Measurements from ENCODE around the gene HNRNPK.
"Not testable (repeated sequence)": the region's sequence is repeated elsewhere in the genome, so short reads cannot be mapped to it uniquely, and the experiment has no call there.

Gene HNRNPK

DNA sequence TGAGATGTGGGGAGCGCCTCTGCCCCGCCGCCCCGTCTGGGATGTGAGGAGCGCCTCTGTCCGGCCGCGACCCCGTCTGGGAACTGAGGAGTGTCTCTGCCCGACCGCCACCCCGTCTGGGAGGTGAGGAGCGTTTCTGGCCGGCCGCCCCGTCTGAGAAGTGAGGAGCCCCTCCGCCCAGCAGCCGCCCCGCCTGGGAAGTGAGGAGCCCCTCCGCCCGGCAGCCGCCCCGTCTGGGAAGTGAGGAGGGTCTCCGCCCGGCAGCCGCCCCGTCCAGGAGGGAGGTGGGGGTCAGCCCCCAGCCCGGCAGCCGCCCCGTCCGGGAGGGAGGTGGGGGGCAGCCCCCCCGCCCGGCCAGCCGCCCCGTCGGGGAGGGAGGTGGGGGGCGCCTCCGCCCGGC, 31.9 kb downstream of the HNRNPK start:
- DNase-seq, result not testable (repeated sequence)
- in situ Hi-C loops (cut with HindIII; ENCODE audit: low pct_ligation_motif_present, low pct_unique_long_range_greater_than_20kb, low sequenced_read_pairs), result loop anchor here (25.0 kb wide), 2 partner anchors 314 to 911 kb away; no protein-coding TSS in a partner anchor

DNA sequence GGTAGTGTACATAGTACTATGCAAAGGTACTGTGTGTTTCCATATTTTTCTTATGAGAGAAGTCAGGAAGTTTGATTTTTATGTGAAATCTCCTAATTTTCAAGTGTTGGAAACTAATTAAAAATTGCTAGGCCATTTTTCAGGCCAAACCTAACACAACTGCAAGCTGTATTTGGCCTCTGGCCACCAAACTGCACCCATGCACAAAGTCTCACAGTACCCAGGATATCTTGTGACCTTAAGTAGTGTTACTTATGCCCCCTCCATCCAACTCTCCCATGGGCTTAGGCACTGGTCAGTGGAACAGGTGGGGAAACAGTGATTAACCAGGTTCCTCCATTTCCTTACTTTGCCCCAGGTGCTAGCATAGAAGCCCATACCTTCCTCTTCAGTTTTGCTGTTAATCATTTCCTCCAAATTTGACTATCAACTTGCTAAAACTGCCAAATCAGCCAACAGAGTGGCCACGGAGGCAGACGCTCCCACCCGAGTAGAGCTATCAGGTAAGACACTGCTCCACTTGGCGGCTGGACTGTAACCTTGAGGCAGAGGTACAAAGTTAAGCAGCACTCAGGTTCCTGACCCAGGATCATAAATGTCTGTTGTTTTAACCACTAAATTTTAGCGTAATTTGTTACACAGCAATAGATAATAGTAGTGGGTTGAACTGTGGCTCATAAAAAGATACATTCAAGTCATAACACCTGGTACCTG, 39.3 kb downstream of the HNRNPK start:
- DNase-seq, result no peak
- in situ Hi-C loops (cut with HindIII; ENCODE audit: low pct_ligation_motif_present, low pct_unique_long_range_greater_than_20kb, low sequenced_read_pairs), result loop anchor here (25.0 kb wide), 2 partner anchors 322 to 903 kb away; no protein-coding TSS in a partner anchor

DNA sequence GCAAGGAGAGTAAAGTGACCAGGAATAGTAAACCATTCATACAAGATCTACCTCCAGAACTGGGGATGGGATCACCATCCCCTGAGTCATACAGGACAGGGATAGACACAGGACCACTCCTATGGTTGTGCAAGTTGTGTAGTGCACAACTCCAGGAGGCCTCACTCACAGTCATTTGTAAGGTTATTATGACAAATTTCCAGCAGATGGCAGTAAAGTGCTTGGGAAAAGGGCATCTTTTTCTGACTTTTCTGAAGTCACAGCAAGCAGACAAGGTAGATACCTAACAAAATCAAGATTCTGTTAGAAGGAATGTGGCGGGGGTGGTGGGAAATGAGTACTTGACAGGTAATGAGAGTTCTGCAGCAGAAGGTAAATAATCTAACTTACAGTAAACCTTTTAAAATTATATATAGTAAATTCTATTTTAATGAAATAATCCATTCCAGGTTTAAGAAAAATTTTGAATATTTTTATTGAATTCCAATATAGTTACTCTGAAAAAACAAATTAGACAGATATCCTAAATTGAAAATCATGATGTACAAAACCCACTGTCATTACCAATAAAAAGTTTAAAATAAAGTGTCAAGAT, 42.1 kb downstream of the HNRNPK start:
- in situ Hi-C loops (cut with HindIII; ENCODE audit: low pct_ligation_motif_present, low pct_unique_long_range_greater_than_20kb, low sequenced_read_pairs), result loop anchor here (25.0 kb wide), 2 partner anchors 324 to 901 kb away; no protein-coding TSS in a partner anchor
- DNase-seq, result peak; percentile 75

DNA sequence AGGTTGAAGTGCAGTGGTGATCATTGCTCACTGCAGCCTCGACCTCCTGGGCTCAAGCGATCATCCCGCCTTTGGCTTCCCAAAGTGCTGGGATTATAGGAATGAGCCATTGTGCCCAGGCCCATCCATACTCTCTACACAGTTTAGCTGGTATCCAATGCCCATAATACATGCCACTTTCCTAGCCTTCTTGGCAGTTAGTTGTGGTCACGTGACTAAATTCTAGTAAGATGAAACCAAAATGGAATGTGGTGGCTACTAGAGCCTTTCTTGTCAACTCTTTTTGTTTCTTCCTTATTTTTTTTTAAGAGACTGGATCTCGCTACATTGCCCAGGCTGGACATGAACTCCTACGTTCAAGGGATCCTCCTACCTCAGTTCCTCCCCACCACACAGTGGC, 43.5 kb downstream of the HNRNPK start:
- in situ Hi-C loops (cut with HindIII; ENCODE audit: low pct_ligation_motif_present, low pct_unique_long_range_greater_than_20kb, low sequenced_read_pairs), result loop anchor here (25.0 kb wide), 2 partner anchors 326 to 899 kb away; no protein-coding TSS in a partner anchor

DNA sequence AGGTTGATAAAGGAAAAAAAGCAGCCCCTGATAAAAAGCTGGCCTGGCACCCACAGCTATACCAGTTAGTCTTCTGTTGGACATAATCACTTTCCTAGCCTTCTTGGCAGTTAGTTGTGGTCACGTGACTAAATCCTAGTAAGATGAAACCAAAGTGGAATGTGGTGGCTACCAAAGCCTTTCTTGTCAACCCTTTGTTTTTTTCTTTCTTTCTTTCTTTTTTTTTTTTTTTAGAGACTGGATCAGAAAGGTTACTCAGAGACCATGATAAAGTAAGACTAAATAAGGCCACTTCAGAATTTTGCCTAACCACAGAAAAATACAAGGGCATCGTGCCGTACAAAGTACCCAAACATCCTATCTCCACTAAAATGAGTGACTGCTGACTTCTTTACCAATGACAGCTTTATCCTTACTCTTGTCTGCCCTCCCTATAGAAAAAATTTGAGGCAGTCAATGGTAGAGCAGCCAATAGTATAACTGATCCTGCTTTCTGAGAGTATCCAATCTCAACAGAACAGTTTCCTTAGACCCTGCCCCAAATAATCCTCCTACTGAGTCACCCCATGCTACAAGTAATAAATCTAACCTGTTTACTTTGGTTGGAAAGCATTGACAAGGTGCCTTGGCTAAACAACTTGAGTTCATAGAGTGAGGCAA, 44.6 kb downstream of the HNRNPK start:
- DNase-seq, result peak; percentile 32
- in situ Hi-C loops (cut with HindIII; ENCODE audit: low pct_ligation_motif_present, low pct_unique_long_range_greater_than_20kb, low sequenced_read_pairs), result loop anchor here (25.0 kb wide), 2 partner anchors 327 to 898 kb away; no protein-coding TSS in a partner anchor

More for the DNA sequence above, 43.5 kb downstream of the HNRNPK start:
- no peak for DNase-seq

DNA sequence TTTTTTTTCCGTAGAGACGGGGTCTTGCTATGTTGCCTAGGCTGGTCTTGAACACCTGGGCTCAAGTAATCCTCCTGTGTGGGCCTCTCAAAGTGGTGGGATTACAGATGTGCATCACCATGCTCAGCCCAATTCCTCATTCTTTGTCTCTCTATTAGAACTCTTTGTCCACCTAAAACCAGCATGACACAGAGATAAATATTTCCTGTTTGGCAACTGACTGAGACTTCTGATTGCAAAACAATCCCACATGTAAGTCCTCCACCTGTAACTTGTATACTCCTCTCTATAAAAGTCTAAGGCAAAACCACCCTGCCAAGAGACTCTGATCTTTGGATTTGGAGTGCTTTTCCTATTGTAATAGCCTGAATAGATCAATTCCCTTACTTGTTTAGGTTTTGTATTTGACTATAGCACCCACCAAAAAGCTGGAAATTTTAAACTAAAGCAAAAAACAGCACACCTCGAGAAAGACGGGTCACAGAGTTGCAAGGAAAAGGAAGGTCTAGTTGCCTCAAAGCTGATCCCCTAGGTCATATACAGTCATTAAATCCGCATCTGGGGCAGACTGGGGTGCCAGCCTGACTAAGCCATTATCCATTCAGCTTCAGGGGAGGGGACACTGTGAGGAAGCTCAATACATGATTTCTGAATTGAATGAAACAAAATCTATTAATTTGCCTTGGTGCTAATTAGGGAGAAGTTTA, 45.3 kb downstream of the HNRNPK start:
- in situ Hi-C loops (cut with HindIII; ENCODE audit: low pct_ligation_motif_present, low pct_unique_long_range_greater_than_20kb, low sequenced_read_pairs), result loop anchor here (25.0 kb wide), 2 partner anchors 328 to 897 kb away; no protein-coding TSS in a partner anchor

DNA sequence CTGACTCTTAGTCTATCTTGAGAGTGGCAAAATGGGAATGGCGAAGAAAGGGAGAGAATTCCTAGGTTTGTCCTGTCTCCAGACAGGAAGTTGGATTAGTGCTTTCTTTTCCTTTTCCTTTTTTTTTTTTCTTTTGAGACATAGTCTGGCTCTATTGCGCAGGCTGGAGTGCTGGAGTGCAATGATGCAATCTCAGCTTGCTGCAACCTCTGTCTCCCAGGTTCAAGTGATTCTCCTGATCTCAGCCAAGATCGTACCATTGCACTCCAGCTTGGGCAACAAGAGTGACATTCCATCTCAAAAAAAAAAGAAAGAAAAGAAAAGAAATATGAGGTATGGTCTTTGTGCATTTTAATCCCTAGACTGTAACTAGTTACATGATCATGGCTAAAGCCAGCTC, 46.2 kb downstream of the HNRNPK start:
- DNase-seq, result no peak
- in situ Hi-C loops (cut with HindIII; ENCODE audit: low pct_ligation_motif_present, low pct_unique_long_range_greater_than_20kb, low sequenced_read_pairs), result loop anchor here (25.0 kb wide), 2 partner anchors 329 to 896 kb away; no protein-coding TSS in a partner anchor

More for the DNA sequence above, 45.3 kb downstream of the HNRNPK start:
- no peak for DNase-seq

DNA sequence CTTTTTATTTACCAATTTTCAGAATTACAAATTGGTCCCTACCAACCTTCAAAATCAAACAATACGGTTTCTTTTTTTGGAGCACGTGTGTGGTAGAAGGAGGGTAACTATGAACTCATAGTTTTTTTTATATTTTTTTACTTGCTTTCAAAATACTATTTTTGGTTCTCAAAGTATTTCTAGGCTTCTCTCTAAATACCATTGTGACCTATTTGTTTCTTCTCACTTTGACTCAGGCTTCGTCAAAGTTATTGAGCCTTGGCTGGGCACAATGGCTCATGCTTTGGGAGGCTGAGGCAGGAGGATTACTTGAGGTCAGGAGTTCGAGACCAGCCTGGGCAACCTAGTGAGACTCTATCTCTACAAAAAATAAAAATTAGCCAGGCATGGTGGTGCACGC, 47.2 kb downstream of the HNRNPK start:
- DNase-seq, result no peak
- in situ Hi-C loops (cut with HindIII; ENCODE audit: low pct_ligation_motif_present, low pct_unique_long_range_greater_than_20kb, low sequenced_read_pairs), result loop anchor here (25.0 kb wide), 2 partner anchors 329 to 896 kb away; no protein-coding TSS in a partner anchor

DNA sequence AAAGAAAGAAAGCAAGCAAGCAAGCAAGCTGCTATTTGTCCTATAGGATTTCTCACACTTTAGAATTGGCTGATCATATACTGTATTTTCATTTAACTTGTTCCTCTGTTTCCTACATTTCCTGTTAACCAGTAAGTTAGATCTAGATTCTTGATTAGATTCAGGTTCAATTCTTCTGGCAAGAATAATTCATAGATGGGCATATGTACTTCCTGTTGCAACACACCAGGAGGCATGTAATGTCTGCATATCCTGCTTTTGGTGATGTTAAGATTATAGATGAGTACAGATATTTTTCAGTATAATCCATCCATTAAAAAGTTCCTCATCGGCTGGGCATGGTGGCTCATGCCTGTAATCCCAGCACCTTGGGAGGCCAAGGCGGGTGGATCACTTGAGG, 48.0 kb downstream of the HNRNPK start:
- in situ Hi-C loops (cut with HindIII; ENCODE audit: low pct_ligation_motif_present, low pct_unique_long_range_greater_than_20kb, low sequenced_read_pairs), result loop anchor here (25.0 kb wide), 2 partner anchors 330 to 895 kb away; no protein-coding TSS in a partner anchor
- no peak for DNase-seq

DNA sequence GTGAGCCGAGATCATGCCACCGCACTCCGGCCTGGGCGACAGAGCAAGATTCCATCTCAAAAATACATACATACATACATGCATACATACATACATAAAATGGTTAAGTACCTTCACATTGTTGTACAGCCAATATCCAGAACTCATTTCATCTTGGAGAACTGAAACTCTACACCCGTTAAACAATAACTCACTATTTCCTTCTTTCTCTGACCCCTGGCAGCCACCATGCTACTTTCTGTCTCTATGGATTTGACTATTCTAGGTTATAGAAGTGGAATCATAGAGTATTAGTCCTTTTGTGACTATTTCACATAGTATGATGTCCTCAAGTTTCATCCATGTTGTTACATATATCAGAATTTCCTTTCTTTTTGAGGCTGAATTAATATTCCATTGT, 49.1 kb downstream of the HNRNPK start:
- no peak for DNase-seq
- in situ Hi-C loops (cut with HindIII; ENCODE audit: low pct_ligation_motif_present, low pct_unique_long_range_greater_than_20kb, low sequenced_read_pairs), result loop anchor here (25.0 kb wide), 2 partner anchors 331 to 894 kb away; no protein-coding TSS in a partner anchor

DNA sequence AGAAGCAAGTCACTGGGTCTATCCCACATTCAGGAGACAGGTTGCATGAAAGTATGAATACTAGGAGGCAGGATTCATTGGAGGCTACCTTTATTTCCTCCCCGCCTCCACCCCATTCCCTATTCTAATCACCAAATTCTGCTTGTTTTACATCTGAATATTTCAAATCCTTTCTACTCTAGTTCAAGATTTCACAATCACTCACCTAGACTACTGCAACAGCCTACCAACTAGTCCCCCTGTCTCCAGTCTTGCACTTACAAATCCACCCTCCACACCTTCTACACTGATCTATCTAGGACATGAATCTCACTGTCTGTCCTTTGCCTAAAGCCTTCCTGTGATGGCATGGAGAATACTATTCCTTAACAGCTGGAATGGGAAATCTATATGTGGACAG, 52.4 kb downstream of the HNRNPK start:
- in situ Hi-C loops (cut with HindIII; ENCODE audit: low pct_ligation_motif_present, low pct_unique_long_range_greater_than_20kb, low sequenced_read_pairs), result loop anchor here (25.0 kb wide), 2 partner anchors 335 to 890 kb away; no protein-coding TSS in a partner anchor
- no peak for DNase-seq

DNA sequence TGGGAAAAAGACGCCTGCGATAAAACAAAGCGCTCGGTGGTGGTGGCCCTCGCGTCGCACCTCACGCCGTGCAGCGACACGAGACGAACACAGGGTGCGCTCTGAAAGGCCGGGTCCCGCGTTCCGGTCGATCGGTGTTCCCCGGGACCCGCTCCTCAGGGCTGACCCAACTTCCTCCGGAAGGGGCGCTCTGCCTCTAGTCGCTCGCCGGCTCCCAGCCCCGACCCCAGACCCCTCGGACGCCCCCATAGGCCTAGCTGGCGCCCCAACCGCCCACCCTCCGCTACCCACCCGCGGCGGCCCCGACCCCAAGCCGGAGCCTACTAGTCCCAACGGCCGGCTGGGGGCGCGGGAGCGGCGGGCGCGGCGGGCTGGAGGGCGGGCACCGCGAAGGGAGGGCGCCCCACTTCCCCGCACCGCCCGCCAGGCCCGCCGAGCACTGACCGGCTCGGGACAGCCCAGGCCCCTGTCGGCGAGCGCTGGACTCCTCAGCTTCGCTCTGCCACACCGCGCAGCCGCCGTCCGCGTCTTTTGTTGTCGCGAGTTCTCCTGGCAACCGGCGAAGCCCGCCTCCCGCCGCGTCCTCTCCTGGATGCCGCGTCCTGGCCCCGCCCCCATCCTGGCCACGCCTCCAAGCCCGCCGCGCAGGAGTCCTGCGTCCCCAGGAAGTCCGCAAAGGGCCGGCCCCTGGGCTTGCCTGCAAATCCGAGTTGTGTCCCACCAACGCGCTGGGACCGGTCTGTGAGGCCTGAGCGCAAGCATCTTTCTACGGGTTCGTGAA, 58.9 kb downstream of the HNRNPK start, which contains the start of gene KIF27:
KIF27 (minus strand) TSS at position 506 of the 781 bp plus-strand sequence. CDS start 5,841 bp downstream, outside the sequence.
- in situ Hi-C loops (cut with HindIII; ENCODE audit: low pct_ligation_motif_present, low pct_unique_long_range_greater_than_20kb, low sequenced_read_pairs), result no loop called here
- DNase-seq, result peak; percentile 96

DNA sequence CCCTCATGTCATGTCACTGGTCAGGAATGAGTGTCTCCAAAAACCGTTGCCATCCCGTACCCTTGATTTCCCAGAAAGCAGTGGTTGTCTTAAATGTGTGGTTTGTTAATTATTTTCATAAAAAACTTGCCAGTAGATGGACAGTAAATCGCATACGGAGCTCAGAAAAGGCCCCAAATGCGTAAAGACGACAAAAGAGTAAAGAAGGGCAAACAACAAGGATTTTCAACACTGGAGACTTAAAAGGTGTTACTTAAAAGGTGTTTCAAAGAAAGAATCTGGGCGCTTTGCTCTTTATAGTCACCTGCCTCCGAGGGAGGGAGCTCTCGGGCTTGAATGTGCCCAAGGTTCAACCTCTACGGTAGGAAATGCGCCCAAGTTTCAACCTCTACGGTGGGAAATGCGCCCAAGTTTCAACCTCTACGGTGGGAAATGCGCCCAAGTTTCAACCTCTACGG, 59.5 kb downstream of the HNRNPK start:
- peak; percentile 60 for DNase-seq
- in situ Hi-C loops (cut with HindIII; ENCODE audit: low pct_ligation_motif_present, low pct_unique_long_range_greater_than_20kb, low sequenced_read_pairs), result no loop called here

DNA sequence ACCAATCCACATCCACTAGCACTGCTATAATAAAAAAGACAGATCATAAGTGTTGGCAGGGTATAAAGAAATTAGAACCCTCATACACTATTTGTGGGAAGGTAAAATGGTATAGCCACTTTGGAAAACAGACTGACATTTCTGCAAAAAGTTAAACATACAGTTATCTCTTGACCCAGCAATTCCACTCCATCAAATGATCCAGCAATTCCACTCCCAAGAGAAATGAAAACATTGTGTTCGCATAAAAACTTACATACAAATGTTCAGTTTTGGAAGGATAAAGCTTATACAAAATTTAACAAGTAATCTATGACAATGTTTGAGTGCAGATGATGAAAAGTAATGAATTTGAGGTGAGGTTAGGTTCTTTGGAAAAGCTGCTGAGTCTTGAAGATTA, 60.9 kb downstream of the HNRNPK start:
- in situ Hi-C loops (cut with HindIII; ENCODE audit: low pct_ligation_motif_present, low pct_unique_long_range_greater_than_20kb, low sequenced_read_pairs), result no loop called here
- DNase-seq, result no peak

Measured in ACHN (cell line).